B cell (primary cell): ENCODE data around the gene PFKFB1. TPM values are rescaled to one million over a fixed set of nuclear protein-coding genes. Genes with fewer than 3 reads are reported as not detected.

Experiments used
- ATAC-seq: fragments of 200-7000 bp; cut with Tn5 transposase; one replicate; pipeline ENCODE4 v1.10.0; 2021; ENCODE audit warnings: low read depth, mild to moderate bottlenecking, moderate number of reproducible peaks, moderate library complexity
- CTCF ChIA-PET: fragments of 350-600 bp; sonication (Branson Sonifier 250); formaldehyde crosslinking; loops from one replicate; lab custom pipeline; 2021; ENCODE audit warnings: antibody characterized with exemption, inconsistent platforms; lab: Charles Lee
- POLR2A ChIA-PET: fragments of 350-600 bp; sonication (Branson Sonifier 250); formaldehyde crosslinking; loops from one replicate; lab custom pipeline; 2021; ENCODE audit warnings: antibody characterized with exemption; lab: Charles Lee
- DNase-seq: peaks from one replicate; pipeline ENCODE4 v3.0.0; 2013
- H2AFZ ChIP-seq: 2 replicates; pipeline ENCODE4 v1.6.1; 2012; ENCODE audit warnings: mild to moderate bottlenecking, low read depth, low read length; ENCODE audit not compliant: insufficient read depth, poor library complexity, severe bottlenecking
- H3K27ac ChIP-seq, 2 donors: 1 replicate in 1 of 2; 2 replicates in 1 of 2; pipeline ENCODE4 v1.5.1; 2012 to 2013; ENCODE audit warnings: low read length in 2 of 2, mild to moderate bottlenecking in 2 of 2, moderate library complexity in 1 of 2
- H3K27me3 ChIP-seq, 4 experiments: fragments of 200-600 bp in 1 of 4; sonication (generic) in 1 of 4; replicated peaks in 1 of 4; 1 replicate in 2 of 4; 2 replicates in 2 of 4; pipeline versions ENCODE4 v1.6.1 to v1.7.0; 2013 to 2016; ENCODE audit warnings: low read length in 3 of 4, mild to moderate bottlenecking in 2 of 4, mixed read lengths in 1 of 4, moderate library complexity in 1 of 4; ENCODE audit not compliant: insufficient read depth in 4 of 4, control insufficient read depth in 3 of 4; ENCODE audit errors: control extremely low read depth in 1 of 4
- H3K36me3 ChIP-seq, 2 experiments: replicated peaks in 1 of 2; 1 replicate in 1 of 2; 2 replicates in 1 of 2; pipeline versions ENCODE4 v1.6.1 to v1.7.1; 2013; ENCODE audit warnings: low read length in 1 of 2; ENCODE audit not compliant: insufficient read depth in 2 of 2, control insufficient read depth in 1 of 2; ENCODE audit errors: control extremely low read depth in 1 of 2, extremely low read depth in 1 of 2
- H3K4me1 ChIP-seq, 2 donors: fragments of 200-600 bp in 1 of 2; sonication (generic) in 1 of 2; 1 replicate in 1 of 2; 2 replicates in 1 of 2; pipeline versions ENCODE4 v1.5.1 to v1.6.1; 2013 to 2017; ENCODE audit warnings: low read length in 2 of 2; ENCODE audit not compliant: control insufficient read depth in 2 of 2, insufficient read depth in 2 of 2
- H3K4me2 ChIP-seq: replicated peaks from 2 replicates; pipeline ENCODE3; 2012; ENCODE audit warnings: mild to moderate bottlenecking, low read depth, low read length; ENCODE audit not compliant: poor library complexity, severe bottlenecking
- H3K4me3 ChIP-seq, 5 experiments: fragments of 200-600 bp in 1 of 5; sonication (generic) in 1 of 5; 1 replicate in 3 of 5; 2 replicates in 2 of 5; pipeline versions ENCODE4 v1.5.1 to v1.7.0; 2011 to 2016; ENCODE audit warnings: low read length in 4 of 5, mild to moderate bottlenecking in 4 of 5, low read depth in 2 of 5, control low read depth in 1 of 5, moderate library complexity in 1 of 5; ENCODE audit not compliant: insufficient read depth in 1 of 5; ENCODE audit errors: control extremely low read depth in 1 of 5, extremely low read depth in 1 of 5
- H3K79me2 ChIP-seq: fragments of 200-600 bp; sonication (generic); one replicate; pipeline ENCODE4 v1.6.0; 2016; ENCODE audit warnings: low read length; ENCODE audit not compliant: control insufficient read depth, insufficient read depth
- H3K9ac ChIP-seq: fragments of 200-600 bp; sonication (generic); 2 replicates; pipeline ENCODE4 v1.6.1; 2017; ENCODE audit warnings: mild to moderate bottlenecking, low read length, moderate library complexity
- H3K9me3 ChIP-seq, 3 donors: one replicate each; pipeline versions ENCODE4 v1.6.1 to v1.7.1; 2013; ENCODE audit warnings: low read length in 2 of 3; ENCODE audit not compliant: control insufficient read depth in 2 of 3, insufficient read depth in 1 of 3; ENCODE audit errors: control extremely low read depth in 1 of 3
- H4K20me1 ChIP-seq: 2 replicates; pipeline ENCODE4 v1.6.0; 2012; ENCODE audit warnings: mild to moderate bottlenecking, low read length; ENCODE audit not compliant: insufficient read depth, control insufficient read depth, poor library complexity, severe bottlenecking
- H3K27ac Mint-ChIP-seq: one replicate; pipeline ENCODE4 v1.8.0; 2021; ENCODE audit warnings: mixed read lengths
- H3K27me3 Mint-ChIP-seq: one replicate; pipeline ENCODE4 v1.8.0; 2021; ENCODE audit warnings: mixed read lengths
- H3K4me1 Mint-ChIP-seq: one replicate; pipeline ENCODE4 v1.8.0; 2021; ENCODE audit warnings: mixed read lengths
- H3K4me3 Mint-ChIP-seq: one replicate; pipeline ENCODE4 v1.8.0; 2021; ENCODE audit warnings: mixed read lengths
- H3K9me3 Mint-ChIP-seq: one replicate; pipeline ENCODE4 v1.8.0; 2022; ENCODE audit warnings: mixed read lengths; ENCODE audit not compliant: insufficient read depth
- CTCF ChIP-seq: fragments of 200-600 bp; IDR thresholded peaks from one replicate; pipeline ENCODE4 v1.8.0; 2022; ENCODE audit warnings: antibody characterized with exemption, mild to moderate bottlenecking
- EZH2 ChIP-seq: IDR thresholded peaks from 2 replicates; pipeline ENCODE4 v1.6.1; 2012; ENCODE audit warnings: borderline replicate concordance, low read depth, mild to moderate bottlenecking, moderate library complexity, low read length; ENCODE audit not compliant: insufficient read depth, poor library complexity, severe bottlenecking
- WGBS: methylation state at CpG from one replicate; pipeline ENCODE4 v1.1.5; 2013; ENCODE audit warnings: missing lambda C conversion rate; ENCODE audit not compliant: insufficient coverage; 5-methylcytosine and 5-hydroxymethylcytosine counted together
- intact Hi-C: fragments of 100-400 bp; cut with micrococcal nuclease; formaldehyde crosslinking; loops from one replicate; pipeline ENCODE4 v1.10.0; 2022
- polyA plus RNA-seq: library from polyadenylated mRNA; depleted of rRNA; stranded (reverse); fragments of >200 nt; gene quantifications from 2 replicates; pipeline ENCODE4 v1.2.3, GENCODE V29; 2012
- total RNA-seq, 2 donors: library from RNA; stranded (reverse); fragments of 120-200 nt in 1 of 2; gene quantifications; 1 replicate in 1 of 2; 2 replicates in 1 of 2; pipeline versions ENCODE4 v1.2.3 to v1.2.4, GENCODE V29; 2013 to 2022

PFKFB1 gene
- total and polyA plus RNA-seq, 2 donors (not counting 1 experiment from before 2014, with no cell fraction given), result 0.37 to 0.47 TPM

GRCh38 chrX:54931107-54931506, 62.9 kb downstream of the PFKFB1 start:
- H3K4me1 Mint-ChIP-seq, result no peaks in the 10 kb centered on the region
- CTCF ChIA-PET, result no interaction called here

More at GRCh38 chrX:54931107-54931506, 62.9 kb downstream of the PFKFB1 start:
- WGBS, result 75% methylated on average over 1 of the region's 2 CpGs
- no peak overlapping the region for H3K4me3 ChIP-seq
- no peaks in the 10 kb centered on the region for H3K4me1 ChIP-seq
- TF ChIP-seq CTCF (no peak), EZH2 (no peak)
- no peak overlapping the region for H3K27ac ChIP-seq
- H3K79me2 ChIP-seq, result no peaks in the 10 kb centered on the region
- H2AFZ ChIP-seq, result no peak overlapping the region
- intact Hi-C loops, result no loop called here
- Mint-ChIP-seq H3K27ac (no peak overlapping the region), H3K27me3 (no peaks in the 10 kb centered on the region), H3K4me3 (no peak overlapping the region), H3K9me3 (no peaks in the 10 kb centered on the region)
- H3K9me3 ChIP-seq, result no peaks in the 10 kb centered on the region
- DNase-seq (no peak), ATAC-seq (no peak)
- POLR2A ChIA-PET, result no interaction called here
- H3K36me3 ChIP-seq, result no peaks in the 10 kb centered on the region
- no peak overlapping the region for H3K9ac ChIP-seq
- no peak overlapping the region for H3K4me2 ChIP-seq
- H3K27me3 ChIP-seq, result no peaks in the 10 kb centered on the region
- no peaks in the 10 kb centered on the region for H4K20me1 ChIP-seq
